Measurements from ENCODE around the gene NLK. TPM values are rescaled to one million over a fixed set of nuclear protein-coding genes. Genes with fewer than 3 reads are reported as not detected.
"Not testable (repeated sequence)": the region's sequence is repeated elsewhere in the genome, so short reads cannot be mapped to it uniquely, and the experiment has no call there.

Gene NLK
- total and polyA plus RNA-seq, 10 of the 15 experiments (the other 5 are each of a cell fraction or from before 2014, with no cell fraction given): 5.0 to 22.9 (median 15.0) TPM

DNA sequence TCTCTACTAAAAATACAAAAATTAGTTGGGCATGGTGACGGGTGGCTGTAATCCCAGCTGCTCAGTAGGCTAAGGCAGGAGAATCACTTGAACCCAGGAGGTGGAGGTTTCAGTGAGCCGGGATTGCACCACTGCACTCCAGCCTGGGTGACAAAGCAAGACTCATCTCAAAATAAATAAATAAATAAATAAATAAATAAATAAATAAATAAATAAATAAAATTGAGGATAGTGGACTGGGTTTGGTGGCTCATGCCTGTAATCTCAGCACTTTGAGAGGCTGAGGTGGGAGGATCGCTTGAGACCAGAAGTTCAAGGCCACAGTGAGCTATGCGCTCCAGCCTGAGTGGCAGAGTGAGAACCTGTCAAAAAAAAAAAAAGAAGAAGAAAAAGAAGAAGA, 34.6 kb upstream of the NLK start:
- H3K79me2 ChIP-seq (ENCODE audit: control insufficient read depth, insufficient read depth, low read length); H3K36me3 ChIP-seq (ENCODE audit: control insufficient read depth in 2 of 2, insufficient read depth in 2 of 2, low read length in 1 of 2); CTCF ChIA-PET; H3K4me1 ChIP-seq (ENCODE audit: control insufficient read depth, insufficient read depth, low read length); H3K27ac ChIP-seq (ENCODE audit: control insufficient read depth, insufficient read depth); H3K27me3 ChIP-seq (replicated peaks in 1 of 2; ENCODE audit: control insufficient read depth in 2 of 2, insufficient read depth in 2 of 2, low read length in 1 of 2); RAD21 ChIA-PET (ENCODE audit: unreplicated experiment); intact Hi-C loops (cut with micrococcal nuclease; ENCODE audit: unreplicated experiment); DNase-seq (ENCODE audit: low read depth, low spot score); H3K4me2 ChIP-seq (ENCODE audit: control insufficient read depth, insufficient read depth); H4K20me1 ChIP-seq (ENCODE audit: control insufficient read depth, insufficient read depth); FAIRE-seq; SMC1A ChIA-PET (ENCODE audit: uncharacterized antibody, unreplicated experiment); POLR2A ChIA-PET; H3K4me3 ChIP-seq; H2AFZ ChIP-seq (ENCODE audit: control insufficient read depth, low read depth, low read length); in situ Hi-C loops (cut with MboI); ATAC-seq; BruUV-seq (replicated peaks); H3K9me3 ChIP-seq (replicated peaks; ENCODE audit: control insufficient read depth, insufficient read depth, low read length); H3K9ac ChIP-seq (ENCODE audit: control insufficient read depth, insufficient read depth, low read length): not testable (repeated sequence)
- 25% methylated on average over 4 of the region's 4 CpGs for WGBS (ENCODE audit: insufficient coverage, insufficient replicate concordance, low lambda C conversion rate, missing lambda C conversion rate)

DNA sequence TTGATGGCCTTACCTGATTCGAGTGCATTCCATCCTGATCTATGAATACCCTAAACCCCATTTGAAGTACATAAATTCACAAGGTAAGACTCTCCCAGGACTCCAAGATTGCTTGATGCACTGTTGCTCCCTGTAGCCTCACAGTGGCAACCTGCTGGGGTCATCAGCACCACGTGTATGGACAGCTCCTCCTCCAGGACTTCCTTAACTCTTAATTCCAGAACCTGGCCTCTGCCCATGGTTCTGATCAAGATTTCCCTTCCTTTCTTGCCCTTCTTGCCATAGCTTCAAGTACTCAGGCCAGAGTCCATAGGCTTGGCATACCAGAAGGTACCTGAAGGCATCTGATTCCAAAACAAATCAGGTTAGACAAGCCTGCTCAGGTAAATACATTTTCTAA, 34.0 kb upstream of the NLK start:
- Histone ChIP-seq H3K36me3 (ENCODE audit: control insufficient read depth in 2 of 2, insufficient read depth in 2 of 2, low read length in 1 of 2) (no peaks in the 10 kb centered on the region), H3K4me3 (no peak overlapping the region), H3K4me2 (ENCODE audit: control insufficient read depth, insufficient read depth) (no peak overlapping the region), H3K27me3 (replicated peaks in 1 of 2; ENCODE audit: control insufficient read depth in 2 of 2, insufficient read depth in 2 of 2, low read length in 1 of 2) (peaks cover 1 to 2% of the 10 kb centered on the region in 2 experiments; a peak in 1 of 4 replicates), H2AFZ (ENCODE audit: control insufficient read depth, low read depth, low read length) (no peak overlapping the region), H3K9me3 (replicated peaks; ENCODE audit: control insufficient read depth, insufficient read depth, low read length) (no peaks in the 10 kb centered on the region), H3K27ac (ENCODE audit: control insufficient read depth, insufficient read depth) (no peak overlapping the region), H4K20me1 (ENCODE audit: control insufficient read depth, insufficient read depth) (no peaks in the 10 kb centered on the region), H3K4me1 (ENCODE audit: control insufficient read depth, insufficient read depth, low read length) (no peaks in the 10 kb centered on the region), H3K9ac (ENCODE audit: control insufficient read depth, insufficient read depth, low read length) (no peak overlapping the region), H3K79me2 (ENCODE audit: control insufficient read depth, insufficient read depth, low read length) (no peaks in the 10 kb centered on the region)
- DNase-seq (ENCODE audit: low read depth, low spot score): no peak
- BruUV-seq (replicated peaks): no TSS peak
- ATAC-seq: no peak
- TF ChIP-seq, protein P1, sequence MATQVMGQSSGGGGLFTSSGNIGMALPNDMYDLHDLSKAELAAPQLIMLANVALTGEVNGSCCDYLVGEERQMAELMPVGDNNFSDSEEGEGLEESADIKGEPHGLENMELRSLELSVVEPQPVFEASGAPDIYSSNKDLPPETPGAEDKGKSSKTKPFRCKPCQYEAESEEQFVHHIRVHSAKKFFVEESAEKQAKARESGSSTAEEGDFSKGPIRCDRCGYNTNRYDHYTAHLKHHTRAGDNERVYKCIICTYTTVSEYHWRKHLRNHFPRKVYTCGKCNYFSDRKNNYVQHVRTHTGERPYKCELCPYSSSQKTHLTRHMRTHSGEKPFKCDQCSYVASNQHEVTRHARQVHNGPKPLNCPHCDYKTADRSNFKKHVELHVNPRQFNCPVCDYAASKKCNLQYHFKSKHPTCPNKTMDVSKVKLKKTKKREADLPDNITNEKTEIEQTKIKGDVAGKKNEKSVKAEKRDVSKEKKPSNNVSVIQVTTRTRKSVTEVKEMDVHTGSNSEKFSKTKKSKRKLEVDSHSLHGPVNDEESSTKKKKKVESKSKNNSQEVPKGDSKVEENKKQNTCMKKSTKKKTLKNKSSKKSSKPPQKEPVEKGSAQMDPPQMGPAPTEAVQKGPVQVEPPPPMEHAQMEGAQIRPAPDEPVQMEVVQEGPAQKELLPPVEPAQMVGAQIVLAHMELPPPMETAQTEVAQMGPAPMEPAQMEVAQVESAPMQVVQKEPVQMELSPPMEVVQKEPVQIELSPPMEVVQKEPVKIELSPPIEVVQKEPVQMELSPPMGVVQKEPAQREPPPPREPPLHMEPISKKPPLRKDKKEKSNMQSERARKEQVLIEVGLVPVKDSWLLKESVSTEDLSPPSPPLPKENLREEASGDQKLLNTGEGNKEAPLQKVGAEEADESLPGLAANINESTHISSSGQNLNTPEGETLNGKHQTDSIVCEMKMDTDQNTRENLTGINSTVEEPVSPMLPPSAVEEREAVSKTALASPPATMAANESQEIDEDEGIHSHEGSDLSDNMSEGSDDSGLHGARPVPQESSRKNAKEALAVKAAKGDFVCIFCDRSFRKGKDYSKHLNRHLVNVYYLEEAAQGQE (IDR thresholded peaks at IDR 0.05; ENCODE audit: low read depth, low read length): peak; percentile 91
- TF ChIP-seq, protein P2, sequence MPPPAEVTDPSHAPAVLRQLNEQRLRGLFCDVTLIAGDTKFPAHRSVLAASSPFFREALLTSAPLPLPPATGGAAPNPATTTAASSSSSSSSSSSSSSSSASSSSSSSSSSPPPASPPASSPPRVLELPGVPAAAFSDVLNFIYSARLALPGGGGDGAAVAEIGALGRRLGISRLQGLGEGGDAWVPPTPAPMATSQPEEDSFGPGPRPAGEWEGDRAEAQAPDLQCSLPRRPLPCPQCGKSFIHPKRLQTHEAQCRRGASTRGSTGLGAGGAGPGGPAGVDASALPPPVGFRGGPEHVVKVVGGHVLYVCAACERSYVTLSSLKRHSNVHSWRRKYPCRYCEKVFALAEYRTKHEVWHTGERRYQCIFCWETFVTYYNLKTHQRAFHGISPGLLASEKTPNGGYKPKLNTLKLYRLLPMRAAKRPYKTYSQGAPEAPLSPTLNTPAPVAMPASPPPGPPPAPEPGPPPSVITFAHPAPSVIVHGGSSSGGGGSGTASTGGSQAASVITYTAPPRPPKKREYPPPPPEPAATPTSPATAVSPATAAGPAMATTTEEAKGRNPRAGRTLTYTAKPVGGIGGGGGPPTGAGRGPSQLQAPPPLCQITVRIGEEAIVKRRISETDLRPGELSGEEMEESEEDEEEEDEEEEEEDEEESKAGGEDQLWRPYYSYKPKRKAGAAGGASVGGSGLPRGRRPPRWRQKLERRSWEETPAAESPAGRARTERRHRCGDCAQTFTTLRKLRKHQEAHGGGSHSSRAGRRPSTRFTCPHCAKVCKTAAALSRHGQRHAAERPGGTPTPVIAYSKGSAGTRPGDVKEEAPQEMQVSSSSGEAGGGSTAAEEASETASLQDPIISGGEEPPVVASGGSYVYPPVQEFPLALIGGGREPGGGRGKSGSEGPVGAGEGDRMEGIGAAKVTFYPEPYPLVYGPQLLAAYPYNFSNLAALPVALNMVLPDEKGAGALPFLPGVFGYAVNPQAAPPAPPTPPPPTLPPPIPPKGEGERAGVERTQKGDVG (CRISPR knock-in tag; IDR thresholded peaks at IDR 0.05): no peak
- CTCF ChIA-PET: interaction anchor here (1.0 kb wide), 1 partner anchor 354 kb away, joined by 3 read pairs; no protein-coding TSS in a partner anchor
- SMC1A ChIA-PET (ENCODE audit: uncharacterized antibody, unreplicated experiment): interaction anchor here (1.1 kb wide), 1 partner anchor 10 kb away, joined by 4 read pairs; no protein-coding TSS in a partner anchor
- 0% methylated on average over 2 of the region's 2 CpGs for WGBS (ENCODE audit: insufficient coverage, insufficient replicate concordance, low lambda C conversion rate, missing lambda C conversion rate)
- in situ Hi-C loops (cut with MboI): no loop called here
- no peak for FAIRE-seq
- intact Hi-C loops (cut with micrococcal nuclease; ENCODE audit: unreplicated experiment): no loop called here
- POLR2A ChIA-PET: no interaction called here
- RAD21 ChIA-PET (ENCODE audit: unreplicated experiment): no interaction called here

All from GM12878 (cell line).